Esophagus squamous epithelium (tissue), 4 donors: ENCODE data around the gene PFKFB3.

Experiments
- CTCF ChIP-seq, 6 experiments: fragments of 450-650 bp in 4 of 6; fragments of 200-600 bp in 2 of 6; sonication (generic) in 2 of 6; IDR thresholded peaks; one replicate each; pipeline ENCODE4 v1.5.1; 2016 to 2019; ENCODE audit warnings: antibody characterized with exemption in 6 of 6, mild to moderate bottlenecking in 4 of 6, moderate library complexity in 4 of 6
- POLR2A ChIP-seq, 4 donors: fragments of 450-650 bp; IDR thresholded peaks; one replicate each; pipeline ENCODE4 v1.6.1; 2017; ENCODE audit warnings: antibody characterized with exemption in 4 of 4, mild to moderate bottlenecking in 4 of 4, moderate library complexity in 3 of 4

GRCh38 chr10:6225263-6225814, 22.6 kb downstream of the PFKFB3 start:
- TF ChIP-seq CTCF (IDR thresholded peaks at IDR 0.05): no peak
- TF ChIP-seq POLR2A (IDR thresholded peaks at IDR 0.05): no peak
